ENCODE measurements around the gene FXN. TPM values are rescaled to one million over a fixed set of nuclear protein-coding genes. Genes with fewer than 3 reads are reported as not detected.
"Not testable (repeated sequence)": the region's sequence is repeated elsewhere in the genome, so short reads cannot be mapped to it uniquely, and the experiment has no call there.

The FXN gene
- total and polyA plus RNA-seq, 4 donors, result 4.7 to 41.7 (median 23.9) TPM

GRCh38 chr9:69103348-69103996 lies 67.9 kb downstream of the FXN start:
- H3K27ac ChIP-seq (ENCODE audit: low read depth in 1 of 2, low read length in 2 of 2), result peak overlapping the region in 1 of 2 donors; percentile 92
- not testable (repeated sequence) for DNase-seq (ENCODE audit: low spot score); H3K27me3 ChIP-seq (ENCODE audit: control insufficient read depth in 4 of 4, insufficient read depth in 4 of 4, low read length in 3 of 4); H3K9me3 ChIP-seq (ENCODE audit: control insufficient read depth in 4 of 4, low read length in 3 of 4); H3K4me3 ChIP-seq (ENCODE audit: low read depth in 1 of 3, low read length in 3 of 3); H3K9ac ChIP-seq (ENCODE audit: low read depth in 1 of 2, low read length in 2 of 2); H3K36me3 ChIP-seq (ENCODE audit: control insufficient read depth in 4 of 4, insufficient read depth in 3 of 4, low read depth in 1 of 4, low read length in 3 of 4)
- 41% methylated on average over 4 of the region's 7 CpGs for WGBS
- peaks cover 0 to 11% (median 5%) of the 10 kb centered on the region in 4 donors for H3K4me1 ChIP-seq (ENCODE audit: control insufficient read depth in 4 of 4, insufficient read depth in 4 of 4, low read length in 3 of 4)
- TF ChIP-seq HNF4A (conservative IDR thresholded peaks at IDR 0.05) (peak in 1 of 2 donors; percentile 22), RXRA (IDR thresholded peaks at IDR 0.05) (peak in 1 of 2 donors; percentile 15)

GRCh38 chr9:69104830-69105527 lies 69.4 kb downstream of the FXN start:
- H3K4me3 ChIP-seq (ENCODE audit: low read depth in 1 of 3, low read length in 3 of 3), result no peak overlapping the region
- peak overlapping the region; percentile 81 to 92 for H3K27ac ChIP-seq (ENCODE audit: low read depth in 1 of 2, low read length in 2 of 2)
- WGBS, result 17% methylated on average over 2 of the region's 2 CpGs
- no peaks in the 10 kb centered on the region for H3K27me3 ChIP-seq (ENCODE audit: control insufficient read depth in 4 of 4, insufficient read depth in 4 of 4, low read length in 3 of 4)
- no peak for TF ChIP-seq EGR1 (IDR thresholded peaks at IDR 0.05; ENCODE audit: low read depth in 2 of 2)
- TF ChIP-seq RXRA (IDR thresholded peaks at IDR 0.05), result peak; percentile 79 to 88
- TF ChIP-seq, protein P1, sequence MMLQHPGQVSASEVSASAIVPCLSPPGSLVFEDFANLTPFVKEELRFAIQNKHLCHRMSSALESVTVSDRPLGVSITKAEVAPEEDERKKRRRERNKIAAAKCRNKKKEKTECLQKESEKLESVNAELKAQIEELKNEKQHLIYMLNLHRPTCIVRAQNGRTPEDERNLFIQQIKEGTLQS (IDR thresholded peaks at IDR 0.05), result no peak
- TF ChIP-seq, protein P2, sequence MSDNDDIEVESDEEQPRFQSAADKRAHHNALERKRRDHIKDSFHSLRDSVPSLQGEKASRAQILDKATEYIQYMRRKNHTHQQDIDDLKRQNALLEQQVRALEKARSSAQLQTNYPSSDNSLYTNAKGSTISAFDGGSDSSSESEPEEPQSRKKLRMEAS (IDR thresholded peaks at IDR 0.05), result peak; percentile 58
- peak; percentile 81 for TF ChIP-seq YY1 (IDR thresholded peaks at IDR 0.05)
- TF ChIP-seq TAF1 (conservative IDR thresholded peaks at IDR 0.05), result no peak
- no peak for TF ChIP-seq GABPA (IDR thresholded peaks at IDR 0.05 in 1 of 2, conservative IDR thresholded peaks at IDR 0.05 in 1 of 2)
- peak; percentile 66 for TF ChIP-seq REST (IDR thresholded peaks at IDR 0.05)
- peak; percentile 82 for TF ChIP-seq FOXA1 (IDR thresholded peaks at IDR 0.05)
- TF ChIP-seq NR2F2 (IDR thresholded peaks at IDR 0.05), result peak; percentile 14
- TF ChIP-seq FOXA2 (IDR thresholded peaks at IDR 0.05), result peak; percentile 85
- peak; percentile 48 for TF ChIP-seq HNF4G (IDR thresholded peaks at IDR 0.05)
- TF ChIP-seq CTCF (IDR thresholded peaks at IDR 0.05; ENCODE audit: low read depth, low read length, missing input control), result no peak
- no peak for TF ChIP-seq ZBTB33 (IDR thresholded peaks at IDR 0.05)
- peak; percentile 90 to 91 for TF ChIP-seq HNF4A (conservative IDR thresholded peaks at IDR 0.05)
- peak; percentile 95 for TF ChIP-seq SP1 (IDR thresholded peaks at IDR 0.05)
- peak in 1 of 2 donors; percentile 27 for TF ChIP-seq RAD21 (IDR thresholded peaks at IDR 0.05)
- peak; percentile 58 to 64 for TF ChIP-seq JUND (IDR thresholded peaks at IDR 0.05)
- H3K4me1 ChIP-seq (ENCODE audit: control insufficient read depth in 4 of 4, insufficient read depth in 4 of 4, low read length in 3 of 4), result peaks cover 0 to 11% (median 5%) of the 10 kb centered on the region in 4 donors
- H3K9me3 ChIP-seq (ENCODE audit: control insufficient read depth in 4 of 4, low read length in 3 of 4), result no peaks in the 10 kb centered on the region
- H3K9ac ChIP-seq (ENCODE audit: low read depth in 1 of 2, low read length in 2 of 2), result peak overlapping the region; percentile 16 to 54
- no peaks in the 10 kb centered on the region for H3K36me3 ChIP-seq (ENCODE audit: control insufficient read depth in 4 of 4, insufficient read depth in 3 of 4, low read depth in 1 of 4, low read length in 3 of 4)
- peak; percentile 38 for DNase-seq (ENCODE audit: low spot score)
